Eye (tissue), 1 donor: Measurements from ENCODE around the gene LST1.

Source experiments
- DNase-seq: peaks from one replicate; pipeline ENCODE4 v3.0.0-alpha.2; 2015

LST1 gene

DNA sequence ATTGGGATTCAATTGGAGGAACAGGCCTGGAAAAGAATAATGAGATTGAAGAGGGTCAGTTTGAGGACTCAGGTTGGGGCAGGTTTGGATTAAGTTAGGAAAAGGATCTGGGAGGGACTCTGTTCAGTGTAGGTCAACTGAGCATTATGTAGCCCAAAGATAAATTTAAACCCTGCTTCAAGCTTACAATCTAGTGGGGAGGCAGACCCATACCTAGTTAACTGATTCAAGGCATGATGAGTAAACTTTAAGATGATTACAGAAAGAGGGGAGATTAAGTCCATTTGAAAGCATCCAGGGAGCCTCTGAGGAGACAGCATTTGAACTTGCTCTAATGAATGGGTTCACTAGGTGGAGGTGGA lies 25.4 kb upstream of the LST1 start:
- DNase-seq: no peak

DNA sequence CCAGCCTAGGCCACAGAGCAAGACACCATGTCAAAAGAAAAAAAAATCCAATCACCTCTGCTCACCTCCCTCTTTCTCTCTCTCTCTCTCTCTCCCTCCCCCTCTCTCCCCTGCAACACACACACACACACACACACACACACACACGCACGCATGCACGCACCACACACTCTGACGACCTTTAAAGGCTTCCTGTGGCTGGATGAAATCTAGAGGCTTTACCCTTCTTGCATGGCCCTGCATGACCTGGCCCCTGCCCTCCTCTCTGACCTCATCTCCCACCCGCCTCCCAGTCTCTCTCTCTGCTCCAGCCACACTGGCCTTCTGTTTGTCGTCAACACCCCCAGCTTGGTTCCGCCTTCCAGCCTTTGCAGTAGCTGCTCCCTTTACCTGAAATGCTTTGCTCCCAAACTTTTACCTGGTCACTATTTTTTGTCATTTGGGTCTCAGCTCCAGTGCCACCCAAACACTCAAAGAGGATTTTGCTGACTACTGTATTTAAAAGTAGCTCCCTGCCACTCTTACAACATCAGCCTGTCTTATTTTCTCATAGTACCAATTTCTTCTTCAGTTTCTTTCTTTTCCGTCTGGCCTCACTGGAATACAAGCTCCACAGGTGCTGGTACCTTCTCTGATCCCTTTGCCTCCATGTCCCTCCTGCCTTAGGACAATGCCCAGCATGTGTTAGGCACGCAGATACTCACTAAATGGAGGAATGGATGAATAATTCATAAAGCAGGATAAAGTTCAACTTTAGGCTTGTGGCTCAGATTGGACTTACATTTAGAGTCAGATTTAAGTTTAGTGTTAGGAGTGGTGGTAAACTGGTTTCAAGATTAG lies 18.3 kb upstream of the LST1 start:
- DNase-seq: no peak

DNA sequence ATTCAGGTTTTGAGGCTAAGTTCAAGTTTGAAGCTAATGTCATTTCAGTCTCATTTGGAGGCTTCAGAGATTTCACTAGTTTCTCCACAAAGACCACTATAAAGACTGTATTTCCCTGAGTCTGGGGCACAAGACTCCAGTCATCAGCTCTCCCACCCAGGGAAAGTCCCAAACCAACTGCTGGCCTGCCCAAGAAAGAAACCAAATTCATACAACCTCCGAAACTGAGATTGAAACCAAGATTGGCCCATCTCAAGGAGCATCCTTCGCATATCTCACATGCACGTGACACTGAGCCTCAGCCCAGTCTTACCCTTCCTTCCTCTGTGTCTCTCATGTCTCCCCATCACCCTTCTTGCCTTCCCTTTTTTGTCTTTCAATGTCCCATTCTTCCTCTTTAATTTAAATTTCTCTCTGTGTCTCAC lies 17.5 kb upstream of the LST1 start:
- no peak for DNase-seq

DNA sequence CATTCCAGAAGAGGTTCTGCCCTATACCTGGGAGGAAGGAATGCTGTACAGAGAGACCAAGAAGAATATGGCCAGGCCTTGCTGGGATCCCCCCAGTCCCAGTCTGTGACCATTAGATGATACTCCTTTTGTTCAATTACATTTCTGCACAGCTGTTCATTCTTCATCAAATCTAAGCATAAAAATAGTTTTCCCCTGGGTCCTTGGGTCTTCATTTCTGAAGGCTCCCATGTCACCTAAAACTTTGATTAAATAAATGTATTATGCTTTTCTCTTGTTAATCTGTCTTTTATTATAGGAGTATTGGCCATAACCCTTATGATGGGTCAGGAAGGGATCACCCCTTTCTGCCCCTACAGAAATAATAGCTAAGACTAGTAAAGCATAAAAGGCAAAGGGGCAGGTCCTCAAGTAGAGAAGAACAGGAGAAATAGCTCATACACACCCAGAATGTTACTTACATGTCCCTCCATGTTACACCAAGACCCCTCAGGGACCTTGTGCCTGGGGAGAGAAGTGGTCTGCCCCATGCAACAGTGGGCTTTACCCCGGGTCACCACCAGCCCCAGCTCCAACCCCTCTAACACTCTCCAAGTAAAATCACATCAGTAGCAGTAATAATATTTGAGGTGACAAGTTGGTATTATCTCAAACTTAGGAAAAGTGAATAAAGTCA lies 16.1 kb upstream of the LST1 start:
- DNase-seq: no peak

DNA sequence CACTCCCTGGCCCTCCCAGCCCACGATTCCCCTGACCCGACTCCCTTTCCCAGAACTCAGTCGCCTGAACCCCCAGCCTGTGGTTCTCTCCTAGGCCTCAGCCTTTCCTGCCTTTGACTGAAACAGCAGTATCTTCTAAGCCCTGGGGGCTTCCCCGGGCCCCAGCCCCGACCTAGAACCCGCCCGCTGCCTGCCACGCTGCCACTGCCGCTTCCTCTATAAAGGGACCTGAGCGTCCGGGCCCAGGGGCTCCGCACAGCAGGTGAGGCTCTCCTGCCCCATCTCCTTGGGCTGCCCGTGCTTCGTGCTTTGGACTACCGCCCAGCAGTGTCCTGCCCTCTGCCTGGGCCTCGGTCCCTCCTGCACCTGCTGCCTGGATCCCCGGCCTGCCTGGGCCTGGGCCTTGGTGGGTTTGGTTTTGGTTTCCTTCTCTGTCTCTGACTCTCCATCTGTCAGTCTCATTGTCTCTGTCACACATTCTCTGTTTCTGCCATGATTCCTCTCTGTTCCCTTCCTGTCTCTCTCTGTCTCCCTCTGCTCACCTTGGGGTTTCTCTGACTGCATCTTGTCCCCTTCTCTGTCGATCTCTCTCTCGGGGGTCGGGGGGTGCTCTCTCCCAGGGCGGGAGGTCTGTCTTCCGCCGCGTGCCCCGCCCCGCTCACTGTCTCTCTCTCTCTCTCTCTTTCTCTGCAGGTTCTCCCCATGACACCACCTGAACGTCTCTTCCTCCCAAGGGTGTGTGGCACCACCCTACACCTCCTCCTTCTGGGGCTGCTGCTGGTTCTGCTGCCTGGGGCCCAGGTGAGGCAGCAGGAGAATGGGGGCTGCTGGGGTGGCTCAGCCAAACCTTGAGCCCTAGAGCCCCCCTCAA lies 13.8 kb upstream of the LST1 start, which contains the start of gene LTA:
LTA (plus strand) TSS at position 249 of the 871 bp plus-strand sequence; CDS start at position 703, 454 bp downstream.
- DNase-seq: no peak

DNA sequence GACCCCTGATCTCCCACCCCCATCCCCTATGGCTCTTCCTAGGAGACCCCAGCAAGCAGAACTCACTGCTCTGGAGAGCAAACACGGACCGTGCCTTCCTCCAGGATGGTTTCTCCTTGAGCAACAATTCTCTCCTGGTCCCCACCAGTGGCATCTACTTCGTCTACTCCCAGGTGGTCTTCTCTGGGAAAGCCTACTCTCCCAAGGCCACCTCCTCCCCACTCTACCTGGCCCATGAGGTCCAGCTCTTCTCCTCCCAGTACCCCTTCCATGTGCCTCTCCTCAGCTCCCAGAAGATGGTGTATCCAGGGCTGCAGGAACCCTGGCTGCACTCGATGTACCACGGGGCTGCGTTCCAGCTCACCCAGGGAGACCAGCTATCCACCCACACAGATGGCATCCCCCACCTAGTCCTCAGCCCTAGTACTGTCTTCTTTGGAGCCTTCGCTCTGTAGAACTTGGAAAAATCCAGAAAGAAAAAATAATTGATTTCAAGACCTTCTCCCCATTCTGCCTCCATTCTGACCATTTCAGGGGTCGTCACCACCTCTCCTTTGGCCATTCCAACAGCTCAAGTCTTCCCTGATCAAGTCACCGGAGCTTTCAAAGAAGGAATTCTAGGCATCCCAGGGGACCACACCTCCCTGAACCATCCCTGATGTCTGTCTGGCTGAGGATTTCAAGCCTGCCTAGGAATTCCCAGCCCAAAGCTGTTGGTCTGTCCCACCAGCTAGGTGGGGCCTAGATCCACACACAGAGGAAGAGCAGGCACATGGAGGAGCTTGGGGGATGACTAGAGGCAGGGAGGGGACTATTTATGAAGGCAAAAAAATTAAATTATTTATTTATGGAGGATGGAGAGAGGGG lies 12.6 kb upstream of the LST1 start:
- DNase-seq: no peak

DNA sequence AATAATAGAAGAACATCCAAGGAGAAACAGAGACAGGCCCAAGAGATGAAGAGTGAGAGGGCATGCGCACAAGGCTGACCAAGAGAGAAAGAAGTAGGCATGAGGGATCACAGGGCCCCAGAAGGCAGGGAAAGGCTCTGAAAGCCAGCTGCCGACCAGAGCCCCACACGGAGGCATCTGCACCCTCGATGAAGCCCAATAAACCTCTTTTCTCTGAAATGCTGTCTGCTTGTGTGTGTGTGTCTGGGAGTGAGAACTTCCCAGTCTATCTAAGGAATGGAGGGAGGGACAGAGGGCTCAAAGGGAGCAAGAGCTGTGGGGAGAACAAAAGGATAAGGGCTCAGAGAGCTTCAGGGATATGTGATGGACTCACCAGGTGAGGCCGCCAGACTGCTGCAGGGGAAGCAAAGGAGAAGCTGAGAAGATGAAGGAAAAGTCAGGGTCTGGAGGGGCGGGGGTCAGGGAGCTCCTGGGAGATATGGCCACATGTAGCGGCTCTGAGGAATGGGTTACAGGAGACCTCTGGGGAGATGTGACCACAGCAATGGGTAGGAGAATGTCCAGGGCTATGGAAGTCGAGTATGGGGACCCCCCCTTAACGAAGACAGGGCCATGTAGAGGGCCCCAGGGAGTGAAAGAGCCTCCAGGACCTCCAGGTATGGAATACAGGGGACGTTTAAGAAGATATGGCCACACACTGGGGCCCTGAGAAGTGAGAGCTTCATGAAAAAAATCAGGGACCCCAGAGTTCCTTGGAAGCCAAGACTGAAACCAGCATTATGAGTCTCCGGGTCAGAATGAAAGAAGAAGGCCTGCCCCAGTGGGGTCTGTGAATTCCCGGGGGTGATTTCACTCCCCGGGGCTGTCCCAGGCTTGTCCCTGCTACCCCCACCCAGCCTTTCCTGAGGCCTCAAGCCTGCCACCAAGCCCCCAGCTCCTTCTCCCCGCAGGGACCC lies 11.7 kb upstream of the LST1 start:
- DNase-seq: no peak

DNA sequence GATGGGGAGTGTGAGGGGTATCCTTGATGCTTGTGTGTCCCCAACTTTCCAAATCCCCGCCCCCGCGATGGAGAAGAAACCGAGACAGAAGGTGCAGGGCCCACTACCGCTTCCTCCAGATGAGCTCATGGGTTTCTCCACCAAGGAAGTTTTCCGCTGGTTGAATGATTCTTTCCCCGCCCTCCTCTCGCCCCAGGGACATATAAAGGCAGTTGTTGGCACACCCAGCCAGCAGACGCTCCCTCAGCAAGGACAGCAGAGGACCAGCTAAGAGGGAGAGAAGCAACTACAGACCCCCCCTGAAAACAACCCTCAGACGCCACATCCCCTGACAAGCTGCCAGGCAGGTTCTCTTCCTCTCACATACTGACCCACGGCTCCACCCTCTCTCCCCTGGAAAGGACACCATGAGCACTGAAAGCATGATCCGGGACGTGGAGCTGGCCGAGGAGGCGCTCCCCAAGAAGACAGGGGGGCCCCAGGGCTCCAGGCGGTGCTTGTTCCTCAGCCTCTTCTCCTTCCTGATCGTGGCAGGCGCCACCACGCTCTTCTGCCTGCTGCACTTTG lies 10.7 kb upstream of the LST1 start, which contains the start of gene TNF:
TNF (plus strand) TSS at position 231 of the 567 bp plus-strand sequence; CDS start at position 408, 177 bp downstream.
- no peak for DNase-seq

DNA sequence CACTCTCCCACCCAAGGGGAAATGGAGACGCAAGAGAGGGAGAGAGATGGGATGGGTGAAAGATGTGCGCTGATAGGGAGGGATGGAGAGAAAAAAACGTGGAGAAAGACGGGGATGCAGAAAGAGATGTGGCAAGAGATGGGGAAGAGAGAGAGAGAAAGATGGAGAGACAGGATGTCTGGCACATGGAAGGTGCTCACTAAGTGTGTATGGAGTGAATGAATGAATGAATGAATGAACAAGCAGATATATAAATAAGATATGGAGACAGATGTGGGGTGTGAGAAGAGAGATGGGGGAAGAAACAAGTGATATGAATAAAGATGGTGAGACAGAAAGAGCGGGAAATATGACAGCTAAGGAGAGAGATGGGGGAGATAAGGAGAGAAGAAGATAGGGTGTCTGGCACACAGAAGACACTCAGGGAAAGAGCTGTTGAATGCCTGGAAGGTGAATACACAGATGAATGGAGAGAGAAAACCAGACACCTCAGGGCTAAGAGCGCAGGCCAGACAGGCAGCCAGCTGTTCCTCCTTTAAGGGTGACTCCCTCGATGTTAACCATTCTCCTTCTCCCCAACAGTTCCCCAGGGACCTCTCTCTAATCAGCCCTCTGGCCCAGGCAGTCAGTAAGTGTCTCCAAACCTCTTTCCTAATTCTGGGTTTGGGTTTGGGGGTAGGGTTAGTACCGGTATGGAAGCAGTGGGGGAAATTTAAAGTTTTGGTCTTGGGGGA lies 10.0 kb upstream of the LST1 start:
- no peak for DNase-seq

DNA sequence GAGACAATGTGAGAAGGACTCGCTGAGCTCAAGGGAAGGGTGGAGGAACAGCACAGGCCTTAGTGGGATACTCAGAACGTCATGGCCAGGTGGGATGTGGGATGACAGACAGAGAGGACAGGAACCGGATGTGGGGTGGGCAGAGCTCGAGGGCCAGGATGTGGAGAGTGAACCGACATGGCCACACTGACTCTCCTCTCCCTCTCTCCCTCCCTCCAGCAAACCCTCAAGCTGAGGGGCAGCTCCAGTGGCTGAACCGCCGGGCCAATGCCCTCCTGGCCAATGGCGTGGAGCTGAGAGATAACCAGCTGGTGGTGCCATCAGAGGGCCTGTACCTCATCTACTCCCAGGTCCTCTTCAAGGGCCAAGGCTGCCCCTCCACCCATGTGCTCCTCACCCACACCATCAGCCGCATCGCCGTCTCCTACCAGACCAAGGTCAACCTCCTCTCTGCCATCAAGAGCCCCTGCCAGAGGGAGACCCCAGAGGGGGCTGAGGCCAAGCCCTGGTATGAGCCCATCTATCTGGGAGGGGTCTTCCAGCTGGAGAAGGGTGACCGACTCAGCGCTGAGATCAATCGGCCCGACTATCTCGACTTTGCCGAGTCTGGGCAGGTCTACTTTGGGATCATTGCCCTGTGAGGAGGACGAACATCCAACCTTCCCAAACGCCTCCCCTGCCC lies 9.0 kb upstream of the LST1 start:
- no peak for DNase-seq

DNA sequence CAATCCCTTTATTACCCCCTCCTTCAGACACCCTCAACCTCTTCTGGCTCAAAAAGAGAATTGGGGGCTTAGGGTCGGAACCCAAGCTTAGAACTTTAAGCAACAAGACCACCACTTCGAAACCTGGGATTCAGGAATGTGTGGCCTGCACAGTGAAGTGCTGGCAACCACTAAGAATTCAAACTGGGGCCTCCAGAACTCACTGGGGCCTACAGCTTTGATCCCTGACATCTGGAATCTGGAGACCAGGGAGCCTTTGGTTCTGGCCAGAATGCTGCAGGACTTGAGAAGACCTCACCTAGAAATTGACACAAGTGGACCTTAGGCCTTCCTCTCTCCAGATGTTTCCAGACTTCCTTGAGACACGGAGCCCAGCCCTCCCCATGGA lies 8.5 kb upstream of the LST1 start:
- no peak for DNase-seq

DNA sequence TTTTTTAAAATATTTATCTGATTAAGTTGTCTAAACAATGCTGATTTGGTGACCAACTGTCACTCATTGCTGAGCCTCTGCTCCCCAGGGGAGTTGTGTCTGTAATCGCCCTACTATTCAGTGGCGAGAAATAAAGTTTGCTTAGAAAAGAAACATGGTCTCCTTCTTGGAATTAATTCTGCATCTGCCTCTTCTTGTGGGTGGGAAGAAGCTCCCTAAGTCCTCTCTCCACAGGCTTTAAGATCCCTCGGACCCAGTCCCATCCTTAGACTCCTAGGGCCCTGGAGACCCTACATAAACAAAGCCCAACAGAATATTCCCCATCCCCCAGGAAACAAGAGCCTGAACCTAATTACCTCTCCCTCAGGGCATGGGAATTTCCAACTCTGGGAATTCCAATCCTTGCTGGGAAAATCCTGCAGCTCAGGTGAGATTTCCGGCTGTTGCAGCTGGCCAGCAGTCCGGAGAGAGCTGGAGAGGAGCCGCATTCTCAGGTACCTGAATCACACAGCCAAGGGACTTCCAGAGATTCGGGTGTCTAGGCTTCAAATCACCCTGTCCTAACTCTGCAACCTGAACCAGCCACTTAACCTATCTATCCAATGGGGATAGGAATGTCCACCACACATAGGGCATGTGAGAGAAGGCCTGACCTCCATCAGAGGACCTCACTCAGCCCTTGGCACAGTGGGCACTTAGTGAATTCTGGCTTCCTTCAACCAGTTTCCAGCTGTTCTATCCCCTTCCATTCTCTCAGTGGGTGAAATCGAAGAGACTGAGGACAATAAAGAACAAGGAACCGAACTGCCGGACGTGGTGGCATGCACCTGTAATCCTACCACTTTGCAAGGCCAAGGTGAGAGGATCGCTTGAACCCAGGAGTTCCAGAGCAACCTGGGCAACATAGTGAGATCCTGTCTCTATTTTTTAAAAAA lies 7.6 kb upstream of the LST1 start:
- DNase-seq: no peak

DNA sequence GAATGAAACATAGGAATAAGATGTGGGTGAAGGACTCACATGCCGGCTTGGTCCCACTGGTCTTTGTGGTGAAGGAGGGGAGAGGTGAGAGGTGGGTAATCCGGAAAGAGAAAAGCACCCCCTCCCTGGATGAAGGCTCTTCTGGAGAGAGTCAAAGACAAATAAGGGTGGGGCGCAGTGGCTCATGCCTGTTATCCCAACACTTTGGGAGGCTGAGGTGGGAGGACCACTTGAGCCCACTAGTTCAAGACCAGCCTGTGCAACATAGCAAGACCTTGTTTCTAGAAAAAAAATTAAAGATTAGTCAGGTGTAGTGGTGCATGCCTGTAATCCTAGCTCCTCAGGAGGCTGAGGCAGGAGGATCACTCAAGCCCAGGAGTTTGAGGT lies 7.0 kb upstream of the LST1 start:
- DNase-seq: no peak

DNA sequence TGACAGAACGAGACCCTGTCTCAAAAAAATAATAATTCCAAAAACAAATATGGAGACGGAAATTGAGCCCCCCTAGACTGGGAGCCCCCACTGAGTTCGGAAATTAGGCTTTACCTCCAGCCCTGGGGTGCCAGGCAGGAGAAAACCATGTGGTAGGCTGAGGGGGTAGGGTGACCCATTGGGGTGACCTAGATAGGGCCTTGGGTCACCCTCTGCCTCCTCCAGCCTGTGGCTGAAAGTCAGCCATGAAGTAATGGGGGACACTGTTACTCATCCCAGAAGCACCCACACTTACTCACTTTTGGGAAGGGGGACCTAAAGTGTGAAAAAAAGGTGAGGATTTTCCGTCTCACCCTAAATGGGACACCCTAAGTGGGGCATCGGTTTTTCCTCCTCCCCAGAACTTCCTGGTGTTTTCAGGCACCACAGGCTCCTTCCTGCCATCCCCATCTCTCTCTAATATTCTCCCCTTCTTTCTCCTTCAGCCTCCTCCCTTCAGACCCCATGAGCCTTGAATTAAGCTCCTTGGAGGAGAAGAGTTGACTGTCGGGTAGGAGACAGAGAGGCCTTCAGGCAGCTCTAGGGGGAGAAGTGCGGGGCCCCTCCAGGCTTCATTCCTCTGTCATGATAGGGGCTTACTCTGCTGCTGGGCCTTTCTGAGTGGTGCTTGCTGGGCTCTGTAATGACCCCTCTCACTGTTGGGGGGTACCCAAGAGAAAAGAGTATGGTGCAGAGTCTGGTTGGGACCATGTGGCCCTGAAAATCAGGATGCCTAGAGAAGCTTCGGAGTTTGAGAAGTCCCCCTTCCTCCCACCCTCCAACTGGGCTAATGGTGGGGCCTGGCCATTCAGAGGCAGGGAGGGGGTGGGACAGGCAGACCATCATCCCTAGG lies 6.3 kb upstream of the LST1 start:
- DNase-seq: no peak

DNA sequence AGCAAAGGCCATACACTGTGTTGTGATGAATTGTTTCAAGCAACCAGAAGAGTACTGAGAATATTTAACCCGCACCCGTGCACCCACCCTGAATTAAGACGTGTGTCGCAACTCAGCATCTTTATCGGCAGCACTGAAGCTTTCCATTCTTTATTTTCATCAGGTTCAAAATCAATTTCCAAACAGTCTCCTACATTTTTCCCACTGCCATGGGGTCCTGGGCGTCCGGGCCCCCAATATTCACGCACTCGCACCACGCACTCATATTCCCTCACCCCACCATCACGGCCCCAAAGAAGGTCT lies 5.7 kb upstream of the LST1 start:
- no peak for DNase-seq

DNA sequence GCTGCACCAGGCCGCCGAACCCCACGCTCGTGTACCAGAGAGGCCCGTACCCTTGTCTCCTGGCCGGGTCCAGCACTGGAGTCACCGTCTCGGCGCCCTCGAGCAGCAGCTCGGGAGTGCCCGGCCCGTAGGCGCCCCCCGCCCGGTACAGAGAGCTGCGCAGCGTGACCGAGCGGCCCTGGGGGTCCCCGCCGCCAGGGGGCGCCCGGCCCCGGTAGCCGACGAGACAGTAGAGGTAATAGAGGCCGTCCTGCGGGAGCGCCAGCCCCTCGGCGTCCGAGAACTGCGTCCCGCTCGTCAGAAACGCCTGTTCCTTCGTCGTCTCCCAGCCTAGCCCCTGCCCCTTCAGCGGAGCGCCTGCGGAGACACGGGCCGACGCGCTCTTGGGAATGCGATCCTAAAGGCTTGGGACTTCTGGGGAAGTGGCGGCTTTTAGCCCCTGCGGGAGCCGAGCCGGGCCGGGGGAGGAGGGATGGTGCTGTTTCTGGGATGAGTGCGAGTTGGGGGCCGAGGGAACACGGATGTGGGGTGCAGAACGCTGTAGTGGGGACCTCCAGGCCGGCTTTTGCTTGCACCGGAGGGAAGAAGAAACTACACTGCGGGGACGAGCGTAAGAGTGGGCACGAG lies 5.2 kb upstream of the LST1 start:
- DNase-seq: peak; percentile 94
